Fibroblast of lung (primary cell): Measurements from ENCODE around the gene NDC80. TPM values are rescaled to one million over a fixed set of nuclear protein-coding genes. Genes with fewer than 3 reads are reported as not detected.

Source experiments
- DNase-seq, 2 donors: peaks; one replicate each; pipeline versions ENCODE4 v3.0.0 to v3.0.0-alpha.2; 2010; ENCODE audit warnings: low read depth in 2 of 2
- H2AFZ ChIP-seq: 2 replicates; pipeline ENCODE4 v1.5.1; 2012; ENCODE audit warnings: low read length, control low read depth, inconsistent platforms
- H3K27ac ChIP-seq: 2 replicates; pipeline ENCODE4 v1.5.1; 2011; ENCODE audit warnings: low read length, control low read depth; ENCODE audit not compliant: insufficient read depth
- H3K27me3 ChIP-seq: 2 replicates; pipeline ENCODE4 v1.5.1; 2011; ENCODE audit warnings: mild to moderate bottlenecking, low read length; ENCODE audit not compliant: control insufficient read depth, insufficient read depth
- H3K36me3 ChIP-seq: 2 replicates; pipeline ENCODE4 v1.5.1; 2011; ENCODE audit warnings: low read length; ENCODE audit not compliant: control insufficient read depth, insufficient read depth
- H3K4me1 ChIP-seq: 2 replicates; pipeline ENCODE4 v1.5.1; 2011; ENCODE audit warnings: low read length; ENCODE audit not compliant: control insufficient read depth, insufficient read depth; ENCODE audit errors: extremely low read depth
- H3K4me2 ChIP-seq: 2 replicates; pipeline ENCODE4 v1.5.1; 2011; ENCODE audit warnings: low read length, control low read depth; ENCODE audit not compliant: insufficient read depth; ENCODE audit errors: extremely low read depth
- H3K4me3 ChIP-seq, 4 experiments: fragments of 200-600 bp in 1 of 4; sonication (generic) in 1 of 4; replicated peaks in 1 of 4; 2 replicates each; pipeline ENCODE4 v1.5.1; 2011 to 2016; ENCODE audit warnings: low read length in 4 of 4, low read depth in 3 of 4, mild to moderate bottlenecking in 3 of 4, control low read depth in 2 of 4, inconsistent platforms in 1 of 4, mixed read lengths in 1 of 4; ENCODE audit not compliant: insufficient read depth in 1 of 4; ENCODE audit errors: control extremely low read depth in 1 of 4
- H3K79me2 ChIP-seq: 2 replicates; pipeline ENCODE4 v1.5.1; 2012; ENCODE audit warnings: mild to moderate bottlenecking, low read length, inconsistent platforms; ENCODE audit not compliant: control insufficient read depth, insufficient read depth
- H3K9ac ChIP-seq: 2 replicates; pipeline ENCODE4 v1.5.1; 2011; ENCODE audit warnings: mild to moderate bottlenecking, low read length, control low read depth; ENCODE audit not compliant: insufficient read depth
- H3K9me3 ChIP-seq: 2 replicates; pipeline ENCODE4 v1.5.1; 2012; ENCODE audit warnings: low read depth, low read length; ENCODE audit not compliant: control insufficient read depth, insufficient read depth
- H4K20me1 ChIP-seq: 2 replicates; pipeline ENCODE4 v1.5.1; 2011; ENCODE audit warnings: low read length; ENCODE audit not compliant: control insufficient read depth, insufficient read depth; ENCODE audit errors: extremely low read depth
- CTCF ChIP-seq, 2 donors: IDR thresholded peaks in 1 of 2; conservative IDR thresholded peaks in 1 of 2; 1 replicate in 1 of 2; 2 replicates in 1 of 2; pipeline ENCODE4 v1.5.1; 2011 to 2012; ENCODE audit warnings: low read length in 2 of 2, control low read depth in 1 of 2, inconsistent platforms in 1 of 2, low read depth in 1 of 2, mild to moderate bottlenecking in 1 of 2
- EZH2 ChIP-seq: IDR thresholded peaks from 2 replicates; pipeline ENCODE4 v1.5.1; 2012; ENCODE audit warnings: low read length, control low read depth, mild to moderate bottlenecking; ENCODE audit errors: missing control alignments
- polyA plus RNA-seq, 2 donors: library from polyadenylated mRNA; depleted of rRNA in 1 of 2; stranded (reverse) in 1 of 2; unstranded in 1 of 2; fragments of >200 nt; gene quantifications; 2 replicates each; pipeline ENCODE4 v1.2.1, GENCODE V29; 2011 to 2012; ENCODE audit warnings: missing spikeins in 1 of 2
- total RNA-seq: library from RNA; depleted of rRNA; stranded (reverse); fragments of >200 nt; gene quantifications from 2 replicates; pipeline ENCODE4 v1.2.1, GENCODE V29; 2014

NDC80 gene
- total and polyA plus RNA-seq, 2 donors (not counting 1 experiment from before 2014, with no cell fraction given): 8.3 to 9.7 TPM

GRCh38 chr18:2532797-2533196, 38.6 kb upstream of the NDC80 start:
- Histone ChIP-seq H3K9ac (no peak overlapping the region), H3K79me2 (no peaks in the 10 kb centered on the region), H3K4me2 (no peak overlapping the region), H4K20me1 (no peaks in the 10 kb centered on the region), H3K36me3 (no peaks in the 10 kb centered on the region), H3K4me3 (no peak overlapping the region), H3K27me3 (no peaks in the 10 kb centered on the region), H3K4me1 (no peaks in the 10 kb centered on the region), H2AFZ (no peak overlapping the region), H3K27ac (no peak overlapping the region), H3K9me3 (no peaks in the 10 kb centered on the region)
- DNase-seq: no peak
- TF ChIP-seq EZH2 (no peak), CTCF (conservative IDR thresholded peaks at IDR 0.05 in 1 of 2, IDR thresholded peaks at IDR 0.05 in 1 of 2; ENCODE audit: low read depth in 1 of 2, low read length in 2 of 2) (no peak)

GRCh38 chr18:2534906-2535305, 36.5 kb upstream of the NDC80 start:
- Histone ChIP-seq H3K4me2 (no peak overlapping the region), H3K9ac (no peak overlapping the region), H3K36me3 (no peaks in the 10 kb centered on the region), H3K79me2 (no peaks in the 10 kb centered on the region), H3K27me3 (no peaks in the 10 kb centered on the region), H4K20me1 (no peaks in the 10 kb centered on the region), H3K9me3 (no peaks in the 10 kb centered on the region), H3K4me1 (no peaks in the 10 kb centered on the region), H3K27ac (no peak overlapping the region), H2AFZ (no peak overlapping the region), H3K4me3 (no peak overlapping the region)
- TF ChIP-seq EZH2: no peak
- no peak for TF ChIP-seq CTCF (conservative IDR thresholded peaks at IDR 0.05 in 1 of 2, IDR thresholded peaks at IDR 0.05 in 1 of 2; ENCODE audit: low read depth in 1 of 2, low read length in 2 of 2)
- no peak for DNase-seq

- Histone ChIP-seq H2AFZ (no peak overlapping the region), H3K4me3 (no peak overlapping the region), H3K9ac (no peak overlapping the region)
Measured at GRCh38 chr18:2535419-2535910, 35.9 kb upstream of the NDC80 start.

More at GRCh38 chr18:2535419-2535910, 35.9 kb upstream of the NDC80 start:
- Histone ChIP-seq H3K4me2 (no peak overlapping the region), H3K27ac (no peak overlapping the region), H3K36me3 (no peaks in the 10 kb centered on the region), H4K20me1 (no peaks in the 10 kb centered on the region), H3K4me1 (no peaks in the 10 kb centered on the region), H3K9me3 (no peaks in the 10 kb centered on the region), H3K79me2 (no peaks in the 10 kb centered on the region), H3K27me3 (no peaks in the 10 kb centered on the region)
- no peak for DNase-seq
- TF ChIP-seq CTCF (conservative IDR thresholded peaks at IDR 0.05 in 1 of 2, IDR thresholded peaks at IDR 0.05 in 1 of 2; ENCODE audit: low read depth in 1 of 2, low read length in 2 of 2) (no peak), EZH2 (no peak)
